LNCAP (cell line): ENCODE results near the gene MYOF.

Experiments
- CTCF ChIP-seq: fragments of 450-650 bp; IDR thresholded peaks from 2 replicates; pipeline ENCODE4 v1.5.1; 2017; ENCODE audit warnings: mild to moderate bottlenecking

The MYOF gene

GRCh38 chr10:93412801-93413200 is 69.3 kb downstream of the MYOF start:
- TF ChIP-seq CTCF = no peak

- TF ChIP-seq CTCF = no peak
These were observed 71.3 kb downstream of the MYOF start for GRCh38 chr10:93410697-93411348.

- TF ChIP-seq CTCF = no peak
These were observed 73.4 kb downstream of the MYOF start for GRCh38 chr10:93408783-93409182.

GRCh38 chr10:93406364-93407145 is 75.6 kb downstream of the MYOF start:
- no peak for TF ChIP-seq CTCF

- no peak for TF ChIP-seq CTCF
These were observed 78.1 kb downstream of the MYOF start for GRCh38 chr10:93404048-93404354.

DNA sequence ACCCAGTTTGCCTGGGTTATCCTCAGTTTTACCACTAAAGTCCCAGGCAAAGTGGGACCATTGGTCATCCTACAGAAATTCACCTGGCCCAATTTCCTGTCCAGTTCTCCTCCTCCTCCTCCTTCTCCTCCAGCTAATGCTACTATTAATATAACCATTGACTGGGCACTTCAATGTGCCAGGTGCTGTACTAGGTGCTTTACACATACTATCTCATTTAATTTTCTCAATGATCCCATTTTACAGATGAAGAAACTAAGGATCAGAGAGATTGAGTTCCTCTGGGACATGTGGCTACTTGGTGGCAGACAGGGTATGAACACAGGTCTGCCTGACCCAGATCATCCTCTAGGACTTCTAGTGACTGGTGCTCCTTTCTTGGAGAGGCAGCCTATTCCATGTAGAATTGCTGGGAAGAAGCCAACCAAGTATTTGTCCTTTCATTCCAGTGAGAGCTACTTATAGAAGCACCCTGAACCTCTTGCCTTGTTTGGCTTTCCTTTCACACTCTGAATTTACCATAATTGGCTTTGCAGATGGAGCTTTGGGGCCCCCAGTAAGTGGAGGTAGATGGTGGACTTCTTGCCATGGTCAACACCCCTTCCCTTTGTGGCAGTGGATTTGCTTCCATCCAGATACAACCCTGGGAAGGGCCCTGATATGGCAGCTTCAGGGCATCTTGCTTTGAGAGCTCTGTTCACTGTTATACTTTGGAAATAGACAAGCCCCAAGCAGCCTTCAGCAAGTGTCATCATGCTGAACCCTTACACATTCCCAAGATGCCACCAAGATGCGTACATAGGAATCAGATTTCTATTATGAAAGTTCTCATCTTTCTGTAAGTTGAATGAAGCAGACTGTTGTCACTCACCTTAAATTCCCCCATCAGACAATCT is 78.7 kb downstream of the MYOF start:
- TF ChIP-seq CTCF = no peak

- TF ChIP-seq CTCF = no peak
These were observed 79.9 kb downstream of the MYOF start for GRCh38 chr10:93402192-93402591.
